ENCODE data around the gene CIBAR2. TPM values are rescaled to one million over a fixed set of nuclear protein-coding genes. Genes with fewer than 3 reads are reported as not detected.

The CIBAR2 gene
- total RNA-seq, 1 experiment from 2014 or later = not detected

- H3K27ac ChIP-seq (ENCODE audit: insufficient read length, low read depth, low read length) = no peak overlapping the region
- Mint-ChIP-seq H3K9me3 (no peaks in the 10 kb centered on the region), H3K4me1 (peaks cover 16% of the 10 kb centered on the region in 2 experiments), H3K36me3 (ENCODE audit: insufficient read depth in 1 of 3, low read depth in 3 of 3) (no peaks in the 10 kb centered on the region), H3K4me3 (no peak overlapping the region; a peak in 1 of 5 replicates), H3K27me3 (ENCODE audit: low read depth) (peaks cover 53% of the 10 kb centered on the region), H3K27ac (no peak overlapping the region)
- no peak overlapping the region for H2AFZ ChIP-seq (ENCODE audit: low read length)
- no peak overlapping the region for H3K9ac ChIP-seq (ENCODE audit: extremely low read depth, insufficient read length, low read length)
- no peaks in the 10 kb centered on the region for H3K9me3 ChIP-seq (ENCODE audit: control insufficient read depth, low read depth, low read length)
- no peak overlapping the region for H4K5ac ChIP-seq (ENCODE audit: insufficient read length, low read depth, low read length)
- H2BK12ac ChIP-seq (ENCODE audit: insufficient read length, low read depth, low read length) = no peak overlapping the region
- no peak overlapping the region for H3K4ac ChIP-seq (ENCODE audit: low read depth, low read length)
- no peak for TF ChIP-seq CTCF (conservative IDR thresholded peaks at IDR 0.05)
- H3K23me2 ChIP-seq (ENCODE audit: insufficient read length, low read depth, low read length, poor library complexity, severe bottlenecking) = no peaks in the 10 kb centered on the region
- H2BK120ac ChIP-seq (ENCODE audit: low read depth, low read length, poor library complexity, severe bottlenecking) = no peak overlapping the region
- no peak overlapping the region for H3K4me2 ChIP-seq (ENCODE audit: insufficient read depth, insufficient read length, low read length)
- H3K27me3 ChIP-seq (ENCODE audit: insufficient read depth, low read length) = no peaks in the 10 kb centered on the region
- DNase-seq = no peak
- no peak overlapping the region for H3K18ac ChIP-seq (ENCODE audit: insufficient read length, low read depth, low read length)
- no peak overlapping the region for H4K8ac ChIP-seq (replicated peaks; ENCODE audit: insufficient read length, low read depth, low read length)
- no peak overlapping the region for H3T11ph ChIP-seq (ENCODE audit: low read length)
- H2BK5ac ChIP-seq (ENCODE audit: insufficient read length, low read length) = no peak overlapping the region
- no peak overlapping the region for H4K91ac ChIP-seq (ENCODE audit: insufficient read length, low read depth, low read length)
- no peaks in the 10 kb centered on the region for H3K79me2 ChIP-seq (ENCODE audit: insufficient read depth, low read length)
- H3K4me1 ChIP-seq (ENCODE audit: insufficient read depth, low read length) = no peaks in the 10 kb centered on the region
- no peaks in the 10 kb centered on the region for H3K79me1 ChIP-seq (ENCODE audit: insufficient read depth, low read depth, low read length, poor library complexity, severe bottlenecking)
- H3K23ac ChIP-seq (ENCODE audit: insufficient read length, low read depth, low read length) = no peak overlapping the region
- H2AK5ac ChIP-seq (ENCODE audit: insufficient read length, low read length) = no peak overlapping the region
- no peak overlapping the region for H3K56ac ChIP-seq (ENCODE audit: insufficient read length, low read depth, low read length)
- H3K14ac ChIP-seq (ENCODE audit: insufficient read depth, low read length) = no peak overlapping the region
- WGBS (ENCODE audit: extremely low coverage, insufficient read length, low lambda C conversion rate) = no CpG with 5 or more reads among the region's 13 CpGs
- H2BK20ac ChIP-seq (ENCODE audit: low read depth, low read length, poor library complexity, severe bottlenecking) = no peak overlapping the region
- no peaks in the 10 kb centered on the region for H4K20me1 ChIP-seq (ENCODE audit: control insufficient read depth, insufficient read depth, insufficient read length)
- H2BK15ac ChIP-seq (ENCODE audit: low read depth, low read length) = no peak overlapping the region
These were observed 18.6 kb downstream of the CIBAR2 start for GRCh38 chr16:85093705-85094104.

Data from H9 (cell line).